ENCODE data around the gene EBI3.
"Not testable (repeated sequence)": the region's sequence is repeated elsewhere in the genome, so short reads cannot be mapped to it uniquely, and the experiment has no call there.

Gene EBI3

GRCh38 chr19:4234862-4235201, 5.5 kb downstream of the EBI3 start:
- no peak for DNase-seq (ENCODE audit: low spot score)

- DNase-seq (ENCODE audit: low spot score): not testable (repeated sequence)
These were observed 8.2 kb downstream of the EBI3 start for GRCh38 chr19:4237510-4237909.

- DNase-seq (ENCODE audit: low spot score): no peak
These were observed 9.5 kb downstream of the EBI3 start for GRCh38 chr19:4238831-4239230.

DNA sequence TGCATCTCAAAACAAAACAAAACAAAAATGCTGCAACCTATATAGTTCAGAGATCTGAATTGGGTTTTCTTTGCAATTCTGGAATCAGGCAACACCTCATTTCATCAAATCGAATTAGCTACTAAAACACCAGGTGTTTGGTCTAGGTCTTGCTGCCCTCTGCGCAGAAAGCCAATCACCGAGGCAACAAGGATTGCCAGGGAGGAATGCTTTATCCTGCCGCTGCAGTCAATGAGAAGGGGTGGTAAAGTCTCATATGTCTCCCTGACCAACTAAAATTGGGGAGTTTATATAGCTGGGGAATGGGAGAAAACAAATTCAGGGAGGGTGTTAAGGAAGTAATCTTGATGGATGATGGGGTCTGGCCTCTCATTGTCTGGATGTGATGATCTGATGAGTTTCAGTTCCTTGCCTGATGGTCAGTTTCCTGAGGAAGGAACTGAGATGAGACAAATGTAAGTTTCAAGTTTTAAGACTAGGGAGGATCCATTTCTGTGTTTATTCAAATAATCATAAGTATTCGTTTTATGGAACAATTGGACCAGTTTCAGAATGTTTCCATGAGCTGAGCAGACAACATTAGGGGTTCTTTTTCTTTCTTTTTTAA, 12.6 kb downstream of the EBI3 start:
- DNase-seq (ENCODE audit: low spot score): no peak

DNA sequence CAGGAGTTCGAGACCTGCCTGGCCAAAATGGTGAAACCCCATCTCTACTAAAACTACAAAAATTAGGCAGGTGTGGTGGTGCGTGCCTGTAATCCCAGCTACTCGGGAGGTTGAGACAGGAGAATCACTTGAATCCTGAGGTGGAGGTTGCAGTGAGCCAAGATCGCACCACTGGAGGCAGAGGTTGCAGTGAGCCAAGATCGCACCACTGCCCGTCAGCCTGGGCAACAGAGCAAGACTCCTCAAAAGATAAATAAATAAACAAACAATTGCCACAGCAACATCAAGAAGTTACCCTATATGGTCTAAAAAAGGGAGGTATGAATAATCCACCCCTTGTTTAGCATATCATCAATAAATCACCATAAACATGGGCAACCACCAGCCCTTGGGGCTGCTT, 16.6 kb downstream of the EBI3 start:
- not testable (repeated sequence) for DNase-seq (ENCODE audit: low spot score)

GRCh38 chr19:4246767-4247593, 17.7 kb downstream of the EBI3 start, which contains the start of gene YJU2:
Gene YJU2 (plus strand): TSS chr19:4247080. CDS start chr19:4247147, 67 bp downstream.
- peak; percentile 99 for DNase-seq (ENCODE audit: low spot score)

- no peak for DNase-seq (ENCODE audit: low spot score)
These were observed 27.2 kb downstream of the EBI3 start for GRCh38 chr19:4256563-4256962.

DNA sequence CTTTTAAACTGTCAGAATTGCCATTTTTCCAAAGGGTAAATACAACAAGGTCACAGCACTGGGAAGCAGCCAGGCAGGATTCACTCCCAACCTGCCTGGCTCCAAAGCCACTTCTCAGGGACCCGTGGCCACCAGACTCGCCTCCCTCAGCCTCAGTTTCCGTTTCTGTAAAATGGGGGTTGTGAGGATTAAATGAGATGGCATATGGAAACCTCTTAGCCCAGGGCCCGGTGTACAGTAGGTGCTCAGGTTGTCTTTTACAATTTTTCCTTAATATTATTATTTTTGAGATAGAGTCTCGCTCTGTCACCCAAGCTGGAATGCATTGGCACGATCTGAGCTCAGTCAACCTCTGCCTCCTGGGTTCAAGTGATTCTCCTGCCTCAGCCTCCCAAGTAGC, 27.7 kb downstream of the EBI3 start:
- DNase-seq (ENCODE audit: low spot score): no peak

GRCh38 chr19:4258181-4258580, 28.9 kb downstream of the EBI3 start:
- DNase-seq (ENCODE audit: low spot score): no peak

DNA sequence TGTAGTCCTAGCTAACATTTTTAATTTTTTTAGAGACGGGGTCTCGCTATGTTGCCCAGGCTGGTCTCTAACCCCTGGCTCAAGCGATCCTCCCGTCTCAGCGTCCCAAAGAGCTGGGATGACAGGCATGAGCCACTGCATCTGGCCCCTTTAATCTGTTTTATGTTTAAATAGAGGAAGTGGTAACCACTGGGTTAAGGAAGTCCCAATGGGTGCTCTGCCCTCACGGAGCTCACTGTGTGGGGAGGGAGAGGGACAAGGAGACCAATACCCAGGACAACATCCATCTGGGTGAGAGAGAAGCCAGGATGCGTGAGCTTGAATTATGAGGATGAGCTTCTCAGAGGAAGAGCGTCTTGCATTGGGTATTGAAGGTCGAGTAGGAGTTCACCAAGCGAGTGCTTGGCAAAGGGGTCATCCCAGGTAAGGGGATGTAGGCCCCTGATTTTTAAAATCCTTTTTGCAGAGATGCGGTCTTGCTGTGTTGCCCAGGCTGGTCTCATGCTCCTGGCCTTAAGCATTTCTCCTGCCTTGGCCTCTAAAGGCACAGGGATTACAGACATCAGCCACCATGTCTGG, 31.4 kb downstream of the EBI3 start:
- DNase-seq (ENCODE audit: low spot score): no peak

DNA sequence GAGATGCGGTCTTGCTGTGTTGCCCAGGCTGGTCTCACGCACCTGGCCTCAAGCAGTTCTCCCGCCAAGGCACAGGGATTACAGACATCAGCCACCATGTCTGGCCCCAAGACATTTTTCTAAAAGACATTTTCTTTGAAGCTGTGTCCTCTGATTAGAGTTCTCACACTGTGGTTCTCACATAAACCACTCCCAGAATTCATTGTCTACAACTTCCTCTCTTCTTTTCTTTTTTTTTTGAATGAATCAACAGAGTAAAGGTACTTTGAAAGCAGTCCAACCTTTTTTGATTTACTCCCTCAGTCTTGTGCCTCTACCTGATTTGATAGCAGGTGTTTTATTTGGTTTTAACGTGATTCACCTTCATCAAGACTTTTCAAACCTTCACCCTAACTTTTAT, 35.5 kb downstream of the EBI3 start:
- no peak for DNase-seq (ENCODE audit: low spot score)

GRCh38 chr19:4266253-4267000, 37.1 kb downstream of the EBI3 start:
- DNase-seq (ENCODE audit: low spot score): no peak

- DNase-seq (ENCODE audit: low spot score): peak; percentile 75
These were observed 38.0 kb downstream of the EBI3 start for GRCh38 chr19:4267101-4267900.

DNA sequence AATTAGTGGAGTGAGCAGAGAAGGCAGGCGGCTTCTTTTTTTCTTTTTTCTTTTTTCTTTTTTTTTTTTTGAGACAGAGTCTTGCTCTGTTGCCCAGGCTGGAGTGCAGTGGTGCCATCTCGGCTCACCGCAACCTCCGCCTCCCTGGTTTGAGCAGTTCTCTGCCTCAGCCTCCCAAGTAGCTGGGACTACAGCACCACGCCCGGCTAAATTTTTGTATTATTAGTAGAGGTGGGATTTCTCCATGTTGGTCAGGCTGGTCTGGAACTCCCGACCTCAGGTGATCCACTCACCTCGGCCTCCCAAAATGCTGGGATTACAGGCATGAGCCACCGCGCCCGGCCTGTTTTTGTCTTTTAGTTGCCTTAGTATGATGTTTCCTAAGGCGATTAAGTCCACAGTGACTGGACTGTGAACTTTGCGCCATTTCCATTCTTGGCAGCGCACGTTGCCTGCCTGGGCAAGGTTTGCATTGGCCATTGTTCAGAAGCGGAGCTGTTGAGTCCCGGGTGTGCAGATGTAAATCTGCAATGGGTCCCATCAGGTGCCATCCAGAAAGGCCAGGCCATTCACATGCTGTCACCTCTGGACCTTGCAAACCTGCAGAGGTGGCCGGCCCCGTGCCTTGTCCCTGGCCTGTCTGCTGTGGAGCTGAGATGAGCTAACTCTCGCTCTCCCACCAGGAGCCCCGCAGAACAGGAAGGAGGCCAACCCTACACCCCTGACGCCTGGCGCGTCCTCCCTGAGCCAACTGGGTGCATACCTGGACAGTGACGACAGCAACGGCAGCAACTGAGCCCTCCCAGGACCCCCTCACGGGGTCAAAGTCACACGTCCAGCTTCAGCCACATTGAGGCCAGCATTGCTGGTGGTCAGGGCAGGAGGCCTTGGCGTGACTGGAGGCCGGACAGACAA, 38.8 kb downstream of the EBI3 start:
- no peak for DNase-seq (ENCODE audit: low spot score)

- no peak for DNase-seq (ENCODE audit: low spot score)
These were observed 39.6 kb downstream of the EBI3 start for GRCh38 chr19:4268816-4269430.

DNA sequence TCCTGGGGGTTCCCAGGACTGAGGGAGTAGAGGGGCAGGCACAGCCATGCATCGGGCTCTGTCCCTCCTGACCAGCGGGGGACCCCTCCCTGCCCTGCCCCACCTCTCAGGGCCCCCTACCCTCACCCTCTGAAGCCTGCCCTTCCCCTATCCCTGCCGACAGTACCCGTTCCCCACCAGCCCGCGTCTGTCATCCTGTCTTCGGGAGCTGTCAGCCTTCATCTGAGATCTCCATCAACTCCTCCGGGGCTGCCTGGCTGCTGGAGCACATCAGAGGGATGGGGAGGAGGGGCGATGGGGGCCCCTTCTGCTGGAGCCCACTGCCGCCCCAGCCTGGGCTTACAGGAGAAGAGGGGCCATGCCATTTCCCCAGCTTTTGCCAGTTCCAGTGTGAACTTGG, 43.6 kb downstream of the EBI3 start:
- DNase-seq (ENCODE audit: low spot score): no peak

GRCh38 chr19:4274321-4274686, 45.0 kb downstream of the EBI3 start:
- not testable (repeated sequence) for DNase-seq (ENCODE audit: low spot score)

GRCh38 chr19:4277191-4277696, 47.9 kb downstream of the EBI3 start:
- no peak for DNase-seq (ENCODE audit: low spot score)

GRCh38 chr19:4278010-4278409, 48.7 kb downstream of the EBI3 start:
- no peak for DNase-seq (ENCODE audit: low spot score)

All from cerebellar cortex (tissue), 1 donor.